Testis (tissue), 3 donors: ENCODE data around the gene CCDC93. TPM values are rescaled to one million over a fixed set of nuclear protein-coding genes. Genes with fewer than 3 reads are reported as not detected.

Experiments used
- DNase-seq: peaks from one replicate; pipeline ENCODE4 v3.0.0-alpha.2; 2019
- H3K27ac ChIP-seq, 2 donors: fragments of 200-600 bp; sonication (generic); one replicate each; pipeline ENCODE4 v1.5.1; 2019
- H3K27me3 ChIP-seq: fragments of 200-600 bp; sonication (generic); one replicate; pipeline ENCODE4 v1.5.1; 2019
- H3K36me3 ChIP-seq: fragments of 200-600 bp; sonication (generic); one replicate; pipeline ENCODE4 v1.5.1; 2017; ENCODE audit warnings: low read depth; ENCODE audit errors: missing control alignments
- H3K4me1 ChIP-seq: fragments of 200-600 bp; sonication (generic); one replicate; pipeline ENCODE4 v1.5.1; 2019
- H3K4me3 ChIP-seq, 2 donors: fragments of 200-600 bp; sonication (generic); one replicate each; pipeline ENCODE4 v1.5.1; 2017 to 2019
- H3K9me3 ChIP-seq: fragments of 200-600 bp; sonication (generic); one replicate; pipeline ENCODE4 v1.5.1; 2017
- POLR2A ChIP-seq: fragments of 450-650 bp; IDR thresholded peaks from one replicate; pipeline ENCODE4 v1.6.1; 2017; ENCODE audit warnings: antibody characterized with exemption, mild to moderate bottlenecking, moderate library complexity
- WGBS, 2 donors: methylation state at CpG; one replicate each; pipeline ENCODE4 v1.1.5; 2018; 5-methylcytosine and 5-hydroxymethylcytosine counted together
- intact Hi-C: fragments of 100-400 bp; cut with DNase I; formaldehyde crosslinking; loops from one replicate; pipeline ENCODE4 v1.15.1; 2023; ENCODE audit warnings: low total_unique reads
- polyA plus RNA-seq: library from polyadenylated mRNA; stranded (reverse); fragments of 350-450 nt; fragmentation: Illumina TruSeq; extraction: RNeasy Lipid Tissue Mini Kit (QIAGEN cat#74804); gene quantifications from one replicate; pipeline ENCODE4 v1.2.3, GENCODE V29; 2014; ENCODE audit warnings: low read depth, low replicate concordance; ENCODE audit not compliant: insufficient read depth
- total RNA-seq, 2 donors: library from RNA; depleted of rRNA; stranded (reverse); fragments of >200 nt; gene quantifications; one replicate each; pipeline ENCODE4 v1.2.3, GENCODE V29; 2016
- TF ChIP-seq, protein P1 (sequence below), 3 experiments: fragments of 450-650 bp in 2 of 3; fragments of 200-600 bp in 1 of 3; sonication (generic) in 1 of 3; IDR thresholded peaks; one replicate each; pipeline ENCODE4 v1.5.1; 2016 to 2019; ENCODE audit warnings: antibody characterized with exemption in 3 of 3, mild to moderate bottlenecking in 2 of 3, moderate library complexity in 1 of 3

The CCDC93 gene
- total and polyA plus RNA-seq, 3 donors from 2014 or later: 44.4 to 82.3 (median 61.6) TPM

DNA sequence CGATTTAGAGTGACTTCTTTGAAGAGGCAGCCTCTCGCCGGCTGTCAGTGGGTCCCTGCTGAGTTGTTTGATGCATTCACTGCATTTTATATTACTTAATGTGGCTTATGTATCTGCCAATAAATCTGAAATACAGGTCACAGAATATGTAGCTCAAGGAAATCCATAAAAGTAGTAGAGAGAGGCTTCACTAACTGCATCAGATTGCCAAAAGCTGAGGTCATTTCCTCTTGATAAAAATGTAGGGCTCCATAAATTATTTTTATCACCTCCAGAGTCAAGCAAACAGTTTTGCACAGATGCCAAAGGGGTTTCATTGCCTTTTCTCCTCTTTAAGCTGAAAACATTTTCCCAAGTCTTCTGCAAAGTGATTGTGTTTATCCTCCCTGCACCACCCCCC lies 36.5 kb upstream of the CCDC93 start:
- DNase-seq: no peak
- Histone ChIP-seq H3K36me3 (no peaks in the 10 kb centered on the region), H3K4me1 (no peaks in the 10 kb centered on the region), H3K9me3 (no peaks in the 10 kb centered on the region), H3K27me3 (no peaks in the 10 kb centered on the region), H3K4me3 (no peak overlapping the region), H3K27ac (no peak overlapping the region)
- 40 to 61% methylated on average over 3 of the region's 3 CpGs for WGBS, 2 donors
- TF ChIP-seq, protein P1, sequence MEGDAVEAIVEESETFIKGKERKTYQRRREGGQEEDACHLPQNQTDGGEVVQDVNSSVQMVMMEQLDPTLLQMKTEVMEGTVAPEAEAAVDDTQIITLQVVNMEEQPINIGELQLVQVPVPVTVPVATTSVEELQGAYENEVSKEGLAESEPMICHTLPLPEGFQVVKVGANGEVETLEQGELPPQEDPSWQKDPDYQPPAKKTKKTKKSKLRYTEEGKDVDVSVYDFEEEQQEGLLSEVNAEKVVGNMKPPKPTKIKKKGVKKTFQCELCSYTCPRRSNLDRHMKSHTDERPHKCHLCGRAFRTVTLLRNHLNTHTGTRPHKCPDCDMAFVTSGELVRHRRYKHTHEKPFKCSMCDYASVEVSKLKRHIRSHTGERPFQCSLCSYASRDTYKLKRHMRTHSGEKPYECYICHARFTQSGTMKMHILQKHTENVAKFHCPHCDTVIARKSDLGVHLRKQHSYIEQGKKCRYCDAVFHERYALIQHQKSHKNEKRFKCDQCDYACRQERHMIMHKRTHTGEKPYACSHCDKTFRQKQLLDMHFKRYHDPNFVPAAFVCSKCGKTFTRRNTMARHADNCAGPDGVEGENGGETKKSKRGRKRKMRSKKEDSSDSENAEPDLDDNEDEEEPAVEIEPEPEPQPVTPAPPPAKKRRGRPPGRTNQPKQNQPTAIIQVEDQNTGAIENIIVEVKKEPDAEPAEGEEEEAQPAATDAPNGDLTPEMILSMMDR (IDR thresholded peaks at IDR 0.05): no peak
- no peak for TF ChIP-seq POLR2A
- intact Hi-C loops: no loop called here

DNA sequence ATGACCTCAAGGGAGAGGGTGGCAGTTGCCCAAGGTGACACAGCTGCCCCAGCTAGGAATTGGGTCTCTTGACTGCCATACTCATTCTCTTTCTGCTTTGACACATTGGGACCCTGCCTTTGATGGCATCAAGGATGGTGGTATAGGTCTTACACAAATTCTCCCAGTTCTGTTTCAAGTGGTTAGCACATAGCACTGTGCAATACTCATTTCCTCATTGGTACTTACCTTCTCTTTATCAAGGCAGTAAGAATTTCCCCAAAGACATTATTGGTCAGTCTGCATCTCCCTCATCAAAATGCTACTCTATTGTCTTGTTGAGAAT lies 35.9 kb upstream of the CCDC93 start:
- no peak overlapping the region for H3K27ac ChIP-seq
- no peak for TF ChIP-seq POLR2A
- TF ChIP-seq, protein P1 (IDR thresholded peaks at IDR 0.05): no peak
- intact Hi-C loops: loop anchor here (10.0 kb wide), 1 partner anchor 805 kb away; no protein-coding TSS in a partner anchor
- H3K4me3 ChIP-seq: no peak overlapping the region
- H3K36me3 ChIP-seq: no peaks in the 10 kb centered on the region
- H3K27me3 ChIP-seq: no peaks in the 10 kb centered on the region
- H3K9me3 ChIP-seq: no peaks in the 10 kb centered on the region
- DNase-seq: no peak
- no peaks in the 10 kb centered on the region for H3K4me1 ChIP-seq

DNA sequence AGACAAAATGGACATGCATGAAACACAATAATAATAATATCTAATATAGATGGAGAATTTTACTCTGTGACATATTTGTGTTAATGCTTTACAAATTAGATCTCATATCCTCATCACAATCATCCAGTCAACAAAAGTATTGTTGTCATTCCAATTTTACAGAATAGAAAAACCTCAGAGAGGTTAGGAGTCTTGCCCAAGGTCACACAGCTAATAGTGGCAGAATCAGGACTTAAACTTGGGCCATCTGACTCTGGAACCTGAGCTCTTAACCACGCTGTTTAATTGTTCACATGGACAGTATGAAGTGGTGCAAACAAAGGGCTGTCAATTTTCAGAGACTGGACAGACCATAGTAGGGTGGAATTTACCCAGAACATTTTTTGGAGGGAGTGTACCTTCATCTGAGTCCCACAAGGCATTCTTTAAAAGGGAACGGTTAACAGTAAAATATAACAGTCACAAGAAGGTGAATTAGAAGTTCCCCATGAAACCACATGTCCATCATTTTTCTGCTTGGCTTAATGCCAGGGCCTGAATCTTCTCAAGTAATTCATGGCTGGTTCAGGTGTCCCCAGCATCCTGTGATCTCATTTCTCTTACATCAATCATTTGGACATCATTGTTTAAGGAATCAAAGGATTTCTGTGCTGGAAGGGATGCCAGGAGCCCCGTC lies 35.4 kb upstream of the CCDC93 start:
- WGBS, 2 donors: 76 to 79% methylated on average over 3 of the region's 3 CpGs
- TF ChIP-seq, protein P1 (IDR thresholded peaks at IDR 0.05): no peak
- TF ChIP-seq POLR2A: no peak
- no peaks in the 10 kb centered on the region for H3K27me3 ChIP-seq
- H3K4me1 ChIP-seq: no peaks in the 10 kb centered on the region
- no peak for DNase-seq
- no peak overlapping the region for H3K27ac ChIP-seq
- H3K9me3 ChIP-seq: no peaks in the 10 kb centered on the region
- intact Hi-C loops: loop anchor here (10.0 kb wide), 1 partner anchor 806 kb away; no protein-coding TSS in a partner anchor
- H3K4me3 ChIP-seq: no peak overlapping the region
- no peaks in the 10 kb centered on the region for H3K36me3 ChIP-seq

DNA sequence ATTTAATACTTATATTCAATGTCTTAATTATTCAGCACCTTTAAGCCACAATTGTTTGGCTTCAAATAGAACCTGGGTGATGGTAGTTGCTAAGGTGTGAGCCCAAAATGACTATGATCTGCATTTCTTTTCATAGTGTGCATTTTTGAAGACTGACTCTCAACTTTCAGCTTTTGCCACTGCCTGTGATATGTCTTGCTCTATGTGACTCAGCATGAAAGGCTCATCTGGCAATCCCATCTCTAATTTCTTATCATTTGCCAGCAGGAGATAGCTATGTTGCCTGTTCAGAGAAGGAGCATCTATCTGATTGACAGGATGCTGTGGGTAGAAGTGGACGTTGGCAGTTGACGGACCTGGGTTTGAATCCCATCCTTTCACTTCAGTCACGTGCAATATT lies 34.5 kb upstream of the CCDC93 start:
- Histone ChIP-seq H3K27ac (no peak overlapping the region), H3K9me3 (no peaks in the 10 kb centered on the region), H3K27me3 (no peaks in the 10 kb centered on the region), H3K36me3 (no peaks in the 10 kb centered on the region), H3K4me1 (no peaks in the 10 kb centered on the region), H3K4me3 (no peak overlapping the region)
- 85 to 88% methylated on average over 3 of the region's 3 CpGs for WGBS, 2 donors
- intact Hi-C loops: loop anchor here (10.0 kb wide), 1 partner anchor 806 kb away; no protein-coding TSS in a partner anchor
- DNase-seq: no peak
- TF ChIP-seq POLR2A: no peak
- TF ChIP-seq, protein P1 (IDR thresholded peaks at IDR 0.05): no peak

DNA sequence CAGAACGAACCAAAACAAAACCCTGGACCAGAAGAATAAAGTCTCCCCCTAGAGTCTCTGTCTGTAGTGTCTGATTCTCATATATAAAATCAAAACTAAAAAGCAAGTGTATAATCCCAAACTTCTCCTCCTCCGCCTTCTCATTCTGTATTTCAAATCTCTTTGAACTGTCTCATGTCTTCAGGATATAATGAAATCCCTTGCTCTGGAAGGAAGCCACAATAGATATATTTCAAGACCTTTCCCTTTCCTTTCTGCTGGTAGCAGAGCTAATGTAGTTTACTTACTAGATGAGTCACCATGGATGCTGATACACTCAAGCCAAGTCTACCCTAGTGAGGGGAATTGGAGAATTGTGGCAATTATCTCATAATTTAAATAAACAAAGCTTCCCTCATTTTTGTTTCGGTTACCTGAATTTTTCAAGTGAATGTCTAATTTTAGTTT lies 33.5 kb upstream of the CCDC93 start:
- intact Hi-C loops: loop anchor here (10.0 kb wide), 1 partner anchor 807 kb away; no protein-coding TSS in a partner anchor

More for the DNA sequence above, 33.5 kb upstream of the CCDC93 start:
- H3K36me3 ChIP-seq: no peaks in the 10 kb centered on the region
- no peaks in the 10 kb centered on the region for H3K9me3 ChIP-seq
- no peak for DNase-seq
- no peaks in the 10 kb centered on the region for H3K27me3 ChIP-seq
- no peak overlapping the region for H3K27ac ChIP-seq
- H3K4me3 ChIP-seq: no peak overlapping the region
- H3K4me1 ChIP-seq: no peaks in the 10 kb centered on the region
- no peak for TF ChIP-seq POLR2A
- TF ChIP-seq, protein P1 (IDR thresholded peaks at IDR 0.05): no peak
- 64 to 71% methylated on average over 3 of the region's 3 CpGs for WGBS, 2 donors
